GM18867 (cell line): ENCODE data around the gene KRTAP1-4.
"Not testable (repeated sequence)": the region's sequence is repeated elsewhere in the genome, so short reads cannot be mapped to it uniquely, and the experiment has no call there.

ENCODE experiments used
- ATAC-seq: cut with Tn5 transposase; IDR thresholded peaks from one replicate; pipeline ENCODE4 v1.9.1; 2021; ENCODE audit warnings: mild to moderate bottlenecking, moderate library complexity; ENCODE audit not compliant: unreplicated experiment

The KRTAP1-4 gene

DNA sequence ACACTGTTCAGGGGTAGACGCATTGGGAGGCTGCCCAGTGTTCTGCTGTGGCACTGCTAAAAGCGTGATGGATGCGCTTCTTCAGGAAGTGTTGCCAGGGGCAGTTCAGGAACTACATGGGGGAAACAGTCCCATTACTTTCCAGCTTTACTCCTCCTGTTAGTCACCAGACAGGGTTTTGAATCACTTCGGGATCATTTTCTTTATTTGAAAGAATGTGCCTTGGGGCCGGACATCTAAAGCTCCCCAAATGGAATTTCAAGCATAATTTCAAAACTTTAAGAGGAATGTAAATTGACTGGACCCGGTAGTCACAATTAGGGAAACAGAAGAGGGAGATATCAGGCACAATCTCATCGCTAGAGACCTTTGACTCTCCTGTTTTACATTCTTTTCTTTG is 18.4 kb upstream of the KRTAP1-4 start:
- ATAC-seq = no peak

- ATAC-seq = not testable (repeated sequence)
Measured at GRCh38 chr17:41046735-41047465, 16.9 kb upstream of the KRTAP1-4 start, which contains the start of gene KRTAP2-1. Gene KRTAP2-1, minus strand, starts transcription at chr17:41047316. Its CDS starts 49 bp downstream, at chr17:41047267.

- ATAC-seq = no peak
Measured at GRCh38 chr17:41042953-41043352, 13.0 kb upstream of the KRTAP1-4 start.

- not testable (repeated sequence) for ATAC-seq
Measured at GRCh38 chr17:41040783-41041571, 11.0 kb upstream of the KRTAP1-4 start, which contains the start of gene KRTAP1-1. Gene KRTAP1-1, minus strand, starts transcription at chr17:41041450. Its CDS starts 53 bp downstream, at chr17:41041397.

DNA sequence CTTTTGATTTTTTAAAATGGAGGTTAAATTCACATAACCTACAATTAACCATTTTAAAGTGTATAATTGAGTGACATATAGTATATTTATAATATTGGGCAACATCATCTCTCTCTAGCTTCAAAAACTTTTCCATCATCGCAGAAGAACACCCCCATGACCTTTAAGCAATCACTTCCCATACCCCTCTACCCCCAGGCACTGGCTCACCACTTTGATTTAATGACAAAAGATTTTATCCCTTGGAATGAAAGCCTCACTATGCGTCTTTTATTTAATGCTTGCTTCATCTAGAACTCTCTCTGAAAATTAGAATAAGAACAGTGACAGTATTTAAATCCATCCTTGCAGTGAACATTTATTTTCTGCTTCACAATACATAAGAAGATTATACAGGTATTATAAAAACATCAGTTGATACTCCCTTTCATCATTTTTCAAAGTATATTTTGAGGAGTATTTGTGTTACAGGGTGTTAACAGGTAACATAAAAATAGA is 7.9 kb upstream of the KRTAP1-4 start:
- no peak for ATAC-seq

GRCh38 chr17:41034346-41034935 is 4.4 kb upstream of the KRTAP1-4 start, which contains the start of gene KRTAP1-3:
Gene KRTAP1-3, minus strand, starts transcription at chr17:41034874. Its CDS starts 53 bp downstream, at chr17:41034821.
- ATAC-seq = not testable (repeated sequence)

GRCh38 chr17:41026715-41027471 is 3.1 kb downstream of the KRTAP1-4 start, which contains the start of gene KRTAP1-5:
Gene KRTAP1-5, minus strand, starts transcription at chr17:41027208. Its CDS starts 53 bp downstream, at chr17:41027155.
- no peak for ATAC-seq

- no peak for ATAC-seq
Measured at GRCh38 chr17:41024697-41025096, 5.3 kb downstream of the KRTAP1-4 start.

- ATAC-seq = no peak
Measured at GRCh38 chr17:41020336-41020735, 9.7 kb downstream of the KRTAP1-4 start.

GRCh38 chr17:41019415-41019814 is 10.6 kb downstream of the KRTAP1-4 start:
- no peak for ATAC-seq

DNA sequence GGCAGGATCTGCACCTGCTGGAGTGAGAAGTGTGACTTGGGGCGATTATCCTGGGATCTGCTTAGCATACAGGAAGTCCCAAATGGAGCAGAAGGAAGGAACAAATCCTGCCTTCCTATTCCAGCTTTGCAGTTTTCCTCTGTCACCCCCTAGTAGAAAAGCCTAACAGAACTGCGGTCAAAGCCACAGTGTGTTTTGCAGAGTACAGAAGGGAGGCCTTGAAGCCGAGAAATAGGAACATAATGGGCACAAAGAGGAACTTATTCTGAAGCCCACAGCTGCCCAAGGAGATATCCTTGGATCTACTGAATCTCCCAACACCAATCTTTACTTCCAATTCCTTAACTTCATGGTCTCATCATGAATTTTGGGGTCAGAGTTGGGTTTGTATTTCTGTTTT is 11.5 kb downstream of the KRTAP1-4 start:
- ATAC-seq = no peak

DNA sequence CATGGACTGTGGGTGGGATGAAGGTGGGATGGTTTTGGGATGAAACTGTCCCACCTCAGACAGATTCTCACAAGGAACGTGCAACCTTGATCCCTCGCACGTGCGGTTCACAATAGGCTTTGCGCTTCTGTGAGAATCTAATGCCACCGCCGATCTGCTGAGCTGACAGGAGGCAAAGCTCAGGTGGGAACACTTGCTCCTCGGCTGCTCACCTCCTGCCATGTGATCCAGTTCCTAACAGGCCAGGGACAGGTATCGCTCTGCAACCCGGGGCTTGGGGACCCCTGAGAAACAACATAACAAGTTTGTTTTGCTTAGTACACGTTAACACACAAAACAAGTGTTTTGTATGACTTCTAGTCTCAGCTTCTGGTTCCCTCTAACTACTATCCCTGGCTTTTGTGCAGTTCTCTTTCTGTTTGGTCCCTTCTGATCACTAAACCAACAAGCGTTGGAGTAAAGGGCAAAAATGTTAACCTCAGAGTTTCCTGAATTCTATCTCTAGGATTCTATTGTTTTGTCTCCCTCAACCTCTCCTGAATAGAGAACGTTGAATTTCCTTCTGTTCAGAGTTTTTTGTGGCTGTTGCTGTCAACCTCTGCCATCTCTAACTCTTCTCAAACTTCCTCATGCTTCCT is 13.3 kb downstream of the KRTAP1-4 start:
- no peak for ATAC-seq

DNA sequence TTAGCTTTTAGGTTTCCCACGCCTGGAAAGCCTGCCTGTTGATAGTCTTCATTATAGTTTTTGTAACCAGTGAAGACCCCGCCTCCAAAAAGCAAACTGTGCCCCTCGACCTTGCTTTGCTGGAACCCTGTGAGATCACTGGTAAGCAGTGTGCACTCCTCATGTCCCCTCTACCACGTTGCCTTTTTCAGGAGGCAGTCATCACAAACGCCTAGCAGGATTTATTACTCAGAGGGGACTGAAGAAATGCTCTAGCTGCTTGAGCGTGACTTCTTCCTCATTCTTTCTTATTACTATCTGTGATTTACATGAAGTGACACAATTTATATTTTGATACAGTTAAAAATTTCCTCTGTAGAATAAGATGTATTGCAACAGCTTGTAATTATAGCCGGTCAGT is 14.5 kb downstream of the KRTAP1-4 start:
- no peak for ATAC-seq

DNA sequence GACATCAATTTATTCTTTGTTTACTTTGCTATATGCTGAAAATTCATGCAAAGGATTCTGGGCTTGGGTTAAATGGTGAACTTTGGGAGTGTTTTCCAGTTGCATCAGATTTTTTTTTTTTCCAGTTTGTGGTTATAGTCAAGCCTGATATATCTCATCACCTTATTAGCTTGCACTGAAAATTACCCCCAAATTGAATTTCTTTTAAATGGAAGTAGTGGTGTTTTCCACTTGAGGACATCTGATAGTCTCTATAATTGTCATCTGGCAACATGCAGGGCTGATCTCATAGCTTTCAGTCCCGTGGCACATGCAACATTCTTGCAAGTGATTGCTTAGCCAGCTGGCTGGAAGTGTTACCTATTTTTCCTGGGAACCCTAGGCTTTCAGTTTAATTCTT is 16.4 kb downstream of the KRTAP1-4 start:
- no peak for ATAC-seq

DNA sequence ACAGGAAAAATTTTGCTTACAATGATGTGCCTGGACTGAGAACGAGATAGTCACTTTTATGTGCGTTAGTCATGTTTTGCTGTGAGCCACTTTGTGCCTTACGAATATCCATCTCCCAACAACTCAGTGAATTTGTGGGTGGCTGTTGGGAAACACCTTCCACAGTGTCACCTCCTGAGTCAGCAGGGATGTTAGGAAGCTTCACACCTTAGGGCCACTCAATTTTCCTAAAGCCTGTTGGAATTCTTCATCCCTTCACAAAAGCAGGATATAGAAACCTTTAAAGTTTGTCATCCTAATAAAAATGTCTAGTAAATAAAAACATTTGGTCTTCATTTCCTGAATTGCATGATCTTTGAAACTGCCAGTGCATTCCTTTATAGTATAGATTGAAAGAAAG is 16.8 kb downstream of the KRTAP1-4 start:
- no peak for ATAC-seq

GRCh38 chr17:41012326-41013120 is 17.5 kb downstream of the KRTAP1-4 start:
- ATAC-seq = no peak

DNA sequence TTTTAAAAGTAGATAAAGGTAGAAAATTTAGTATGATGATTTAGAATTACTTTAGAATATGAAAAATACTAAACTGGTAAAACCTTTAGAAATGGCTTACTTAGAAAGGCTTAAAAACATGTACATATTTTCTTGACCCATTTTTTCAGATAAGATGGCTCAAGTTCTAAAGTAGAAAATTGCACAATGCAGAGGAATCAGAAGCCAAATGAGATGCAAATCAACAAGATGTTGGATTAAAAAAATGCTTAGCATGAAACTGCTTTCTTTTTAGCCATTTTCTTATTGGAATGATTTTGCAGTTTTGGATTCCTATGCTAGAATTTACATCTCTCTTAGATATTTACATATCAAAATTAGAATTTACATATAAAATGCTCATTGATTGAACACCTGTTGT is 19.6 kb downstream of the KRTAP1-4 start:
- no peak for ATAC-seq

DNA sequence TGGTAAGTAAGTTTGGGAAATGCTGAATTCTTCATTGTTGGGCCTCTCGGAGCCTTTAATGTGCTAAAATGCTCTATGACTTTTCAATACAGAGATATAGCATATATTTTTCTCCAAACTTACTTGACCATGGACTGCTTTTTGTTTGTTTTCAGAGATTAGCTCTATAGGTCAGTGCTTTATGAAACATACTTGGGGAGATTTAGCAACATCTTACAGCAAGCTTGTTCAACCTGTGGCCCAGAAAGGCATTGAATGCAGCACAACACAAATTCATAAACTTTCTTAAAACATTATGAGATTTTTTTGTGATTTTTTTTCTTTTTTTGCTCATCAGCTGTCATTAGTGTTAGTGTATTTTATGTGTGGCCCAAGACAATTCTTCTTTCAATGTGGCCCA is 20.1 kb downstream of the KRTAP1-4 start:
- no peak for ATAC-seq

- no peak for ATAC-seq
Measured at GRCh38 chr17:41009301-41009760, 20.7 kb downstream of the KRTAP1-4 start.
